HG03097 (cell line): ENCODE data around the gene MRPS21.
"Not testable (repeated sequence)": the region's sequence is repeated elsewhere in the genome, so short reads cannot be mapped to it uniquely, and the experiment has no call there.

ENCODE experiments used
- ATAC-seq: cut with Tn5 transposase; IDR thresholded peaks from one replicate; pipeline ENCODE4 v1.9.1; 2021; ENCODE audit not compliant: unreplicated experiment, low FRiP score

The MRPS21 gene

DNA sequence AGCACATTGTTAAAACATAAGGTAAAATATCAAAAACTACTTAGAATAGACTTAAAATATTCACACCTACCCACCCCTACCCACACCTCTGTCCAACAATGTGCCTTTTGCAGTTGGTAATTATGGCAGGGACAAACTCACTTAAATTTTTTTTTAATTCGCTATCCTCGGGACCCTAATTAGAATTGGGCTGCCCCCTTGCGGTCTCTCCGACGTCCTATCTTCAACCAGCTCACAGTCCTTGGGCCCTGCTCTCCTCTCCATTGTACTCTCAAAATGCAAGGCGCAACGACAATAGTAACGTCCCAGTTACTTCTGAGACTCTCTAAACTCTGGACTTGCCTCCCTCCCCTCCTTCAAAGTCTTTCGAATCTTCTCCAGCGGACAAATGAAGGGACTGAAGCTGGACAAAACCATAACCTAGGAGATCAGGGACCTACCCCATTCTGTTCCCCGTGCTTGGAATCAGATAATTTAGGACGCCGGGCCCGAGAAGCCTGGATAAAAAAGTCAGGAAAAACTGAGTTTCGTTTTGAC, 12.4 kb upstream of the MRPS21 start:
- no peak for ATAC-seq

DNA sequence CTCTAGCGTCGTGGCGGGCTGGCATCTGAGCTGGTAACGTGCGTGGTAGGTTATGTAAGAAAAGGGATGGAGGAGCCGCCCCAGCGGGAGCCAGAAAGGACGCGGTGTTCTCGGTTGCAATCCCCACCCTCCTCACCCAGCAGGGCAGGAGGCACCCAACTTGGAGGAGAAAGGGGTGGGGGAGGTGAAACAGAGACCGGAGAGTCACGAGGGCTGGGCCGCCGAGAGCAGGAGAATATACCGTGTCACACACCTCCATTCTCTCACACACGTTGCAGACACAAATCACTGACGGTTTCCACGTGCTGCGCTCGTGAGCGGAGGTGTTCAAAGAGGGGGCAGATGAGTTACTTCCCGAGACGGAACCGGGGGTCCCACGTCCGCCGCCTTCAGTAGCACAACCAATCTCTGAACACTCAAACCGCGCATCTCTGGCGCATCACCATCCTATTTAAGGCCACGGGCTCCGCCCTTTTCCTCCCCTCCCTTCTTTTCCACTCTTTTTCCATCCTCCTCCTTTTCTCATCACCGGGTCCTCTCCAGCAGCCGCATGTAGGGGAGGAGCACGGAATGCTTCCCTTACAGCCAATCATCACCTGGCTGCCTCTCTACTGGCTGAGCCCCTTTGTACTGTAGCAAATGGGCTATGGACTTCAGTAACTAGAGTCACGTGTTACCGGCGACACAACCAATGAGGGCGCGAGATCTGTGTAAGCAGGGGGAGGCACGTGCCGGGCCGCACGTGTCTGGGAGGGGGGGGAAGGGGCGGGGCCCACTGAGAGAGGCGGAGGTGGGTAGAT, 11.7 kb upstream of the MRPS21 start, which contains the start of gene CIART:
CIART (plus strand) TSS at position 797 of the 800 bp plus-strand sequence. CDS start 714 bp downstream, outside the sequence.
- ATAC-seq, result peak; percentile 89

DNA sequence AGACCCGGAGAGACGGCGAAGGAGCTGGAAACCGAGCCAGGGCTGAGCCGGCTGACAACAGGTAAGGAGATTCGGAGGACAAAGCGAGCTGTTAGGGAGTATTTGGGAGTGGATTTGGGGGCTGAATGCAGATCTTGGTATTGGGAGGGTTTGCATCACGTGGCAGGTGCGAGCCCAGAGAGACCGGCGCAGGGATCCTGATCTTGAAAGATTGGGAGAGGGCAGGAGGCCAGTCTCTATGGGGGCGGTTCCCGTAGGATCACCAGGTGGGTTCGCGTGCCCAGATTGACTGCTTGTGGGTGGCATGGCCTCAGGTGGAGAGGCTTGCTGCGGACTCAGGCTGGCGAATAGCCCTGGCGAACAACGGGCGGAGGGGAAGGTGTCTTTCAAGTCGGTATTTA, 11.1 kb upstream of the MRPS21 start:
- no peak for ATAC-seq

DNA sequence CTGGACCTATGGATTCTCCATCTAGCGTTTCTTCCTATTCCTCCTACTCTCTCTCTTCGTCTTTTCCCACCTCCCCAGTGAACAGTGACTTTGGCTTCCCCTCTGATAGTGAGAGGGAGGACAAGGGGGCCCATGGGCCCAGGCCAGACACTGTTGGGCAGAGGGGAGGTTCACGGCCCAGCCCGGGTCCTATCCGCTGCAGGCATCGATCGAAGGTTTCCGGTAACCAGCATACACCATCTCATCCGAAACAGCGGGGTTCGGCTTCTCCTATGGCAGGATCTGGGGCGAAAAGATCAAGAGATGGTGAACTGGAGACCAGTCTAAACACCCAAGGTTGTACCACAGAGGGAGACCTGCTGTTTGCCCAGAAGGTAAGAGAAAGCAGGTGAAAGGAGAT, 10.4 kb upstream of the MRPS21 start:
- no peak for ATAC-seq

DNA sequence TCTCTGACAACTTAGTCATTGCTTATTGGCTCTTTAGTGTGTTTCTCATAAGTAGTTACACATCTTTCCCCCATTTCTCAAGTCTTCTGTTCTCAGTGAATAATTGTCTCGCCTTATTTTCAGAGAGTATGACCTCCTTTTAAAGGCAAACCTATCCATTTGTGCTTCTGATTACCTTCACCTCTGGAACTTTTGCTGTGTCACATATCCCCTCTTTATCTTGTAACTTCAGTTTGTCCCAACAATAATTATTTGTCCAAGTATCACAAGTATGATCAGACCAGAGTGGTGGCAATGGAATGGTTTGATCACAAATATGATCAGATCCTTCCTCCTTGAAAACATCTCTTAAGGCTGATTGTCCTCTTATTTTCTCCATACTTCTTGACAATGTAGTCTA, 5.3 kb upstream of the MRPS21 start:
- no peak for ATAC-seq

DNA sequence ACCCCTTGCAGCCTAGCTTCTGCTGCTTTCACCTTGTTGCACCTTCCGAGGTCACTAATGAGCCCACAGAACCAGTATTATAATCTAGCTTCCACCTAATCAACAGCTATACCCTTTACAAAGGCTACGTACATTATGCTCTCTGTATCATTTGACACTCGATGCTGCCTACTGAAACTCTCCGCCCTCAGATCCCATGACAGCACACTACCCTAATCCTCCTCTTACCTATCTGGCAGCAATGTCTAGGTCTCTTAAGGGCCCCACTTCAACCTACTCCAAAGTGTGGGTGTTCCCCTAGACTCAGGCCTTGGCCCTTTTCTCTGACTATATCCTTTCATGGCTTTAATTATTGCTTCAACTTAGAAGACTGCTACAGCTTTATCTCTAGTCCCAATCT, 4.8 kb upstream of the MRPS21 start:
- ATAC-seq, result no peak

DNA sequence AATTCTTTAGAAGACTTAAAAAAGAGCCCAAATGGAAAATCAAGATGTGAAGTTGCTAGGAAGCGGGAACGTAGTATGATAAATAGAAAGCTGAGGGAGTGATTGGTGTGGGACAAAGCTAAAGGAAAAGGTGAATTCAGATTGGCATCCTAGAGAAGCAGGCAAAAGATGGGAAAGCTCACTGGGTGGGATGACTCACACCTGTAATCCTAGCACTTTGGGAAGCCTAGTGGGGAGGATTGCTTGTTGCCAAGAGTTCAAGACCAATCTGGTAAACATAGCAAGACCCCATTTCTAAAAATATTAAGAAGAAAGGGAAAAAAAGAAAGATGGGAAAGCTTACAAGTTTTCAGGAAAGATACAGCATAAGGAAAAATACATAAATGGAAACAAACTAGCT, 1.8 kb downstream of the MRPS21 start:
- no peak for ATAC-seq

DNA sequence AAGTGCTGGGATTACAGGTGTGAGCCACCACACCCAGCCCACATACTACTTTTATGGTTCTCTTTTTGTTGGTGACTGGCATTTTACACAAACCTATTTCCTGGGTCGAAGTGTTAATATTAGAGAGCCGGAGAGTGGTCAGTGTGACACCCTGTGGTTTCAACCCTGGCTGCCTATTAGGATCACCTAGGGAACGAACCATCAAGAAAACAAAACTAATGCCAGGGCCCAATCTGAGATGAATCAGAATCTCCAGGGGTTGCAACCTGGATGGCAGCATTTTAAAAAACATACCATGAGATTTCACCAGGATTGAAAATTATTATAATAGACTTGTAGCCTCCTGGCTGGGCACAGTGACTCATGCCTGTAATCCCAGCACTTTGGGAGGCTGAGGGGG, 6.1 kb downstream of the MRPS21 start:
- no peak for ATAC-seq

DNA sequence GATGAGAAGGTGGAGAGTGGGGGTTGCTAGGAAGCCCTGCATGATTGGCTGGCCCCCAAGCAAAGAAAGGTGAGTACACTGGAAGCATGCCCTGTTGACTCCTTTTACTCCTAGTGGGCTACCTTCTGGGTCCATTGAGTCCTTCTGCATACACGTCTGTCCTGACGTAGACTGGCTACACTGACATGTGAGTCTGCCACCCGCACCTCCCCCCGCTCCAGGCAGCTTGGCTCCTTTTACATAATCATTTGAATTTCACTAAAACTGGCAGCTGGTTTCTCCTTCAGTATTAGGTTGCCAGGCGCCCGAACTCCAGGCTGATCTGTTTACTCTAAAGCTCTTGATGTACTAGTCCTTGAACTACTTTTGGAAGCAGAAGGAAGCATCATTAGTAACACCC, 8.7 kb downstream of the MRPS21 start:
- ATAC-seq, result no peak

DNA sequence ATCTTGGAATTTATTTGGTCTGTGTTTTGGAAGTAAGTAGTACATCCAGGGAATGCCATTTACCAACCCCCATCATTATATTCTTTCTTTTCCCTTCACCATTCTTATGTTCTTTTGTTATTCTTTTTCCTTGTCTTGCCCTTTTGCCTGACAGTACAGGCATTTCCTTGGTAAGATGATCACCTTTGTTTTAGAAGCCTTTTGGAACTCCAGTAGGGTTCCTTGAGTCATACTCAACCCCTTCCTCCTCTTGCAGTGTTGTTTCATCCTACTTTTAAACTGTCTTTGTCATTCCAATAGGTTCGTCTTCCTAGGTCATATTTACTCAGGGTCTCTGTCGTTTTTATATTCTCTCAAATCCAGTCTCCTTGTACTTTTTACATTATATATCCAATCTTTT, 9.2 kb downstream of the MRPS21 start:
- ATAC-seq, result no peak

DNA sequence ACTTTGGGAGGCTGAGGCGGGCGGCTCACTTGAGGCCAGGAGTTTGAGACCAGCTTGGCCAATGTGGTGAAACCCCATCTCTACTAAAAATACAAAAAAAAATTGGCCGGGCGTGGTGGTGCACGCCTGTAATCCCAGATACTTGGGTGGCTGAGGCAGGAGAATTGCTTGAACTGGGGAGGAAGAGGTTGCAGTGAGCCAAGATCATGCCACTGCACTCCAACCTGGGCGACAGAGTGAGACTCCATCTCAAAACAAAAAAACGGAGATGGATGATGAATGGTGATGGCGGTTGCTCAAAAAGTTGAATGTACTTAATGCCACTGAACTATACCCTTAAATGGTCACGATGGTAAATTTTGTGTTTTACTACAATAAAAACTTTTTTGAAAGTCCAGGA, 14.9 kb downstream of the MRPS21 start:
- not testable (repeated sequence) for ATAC-seq

DNA sequence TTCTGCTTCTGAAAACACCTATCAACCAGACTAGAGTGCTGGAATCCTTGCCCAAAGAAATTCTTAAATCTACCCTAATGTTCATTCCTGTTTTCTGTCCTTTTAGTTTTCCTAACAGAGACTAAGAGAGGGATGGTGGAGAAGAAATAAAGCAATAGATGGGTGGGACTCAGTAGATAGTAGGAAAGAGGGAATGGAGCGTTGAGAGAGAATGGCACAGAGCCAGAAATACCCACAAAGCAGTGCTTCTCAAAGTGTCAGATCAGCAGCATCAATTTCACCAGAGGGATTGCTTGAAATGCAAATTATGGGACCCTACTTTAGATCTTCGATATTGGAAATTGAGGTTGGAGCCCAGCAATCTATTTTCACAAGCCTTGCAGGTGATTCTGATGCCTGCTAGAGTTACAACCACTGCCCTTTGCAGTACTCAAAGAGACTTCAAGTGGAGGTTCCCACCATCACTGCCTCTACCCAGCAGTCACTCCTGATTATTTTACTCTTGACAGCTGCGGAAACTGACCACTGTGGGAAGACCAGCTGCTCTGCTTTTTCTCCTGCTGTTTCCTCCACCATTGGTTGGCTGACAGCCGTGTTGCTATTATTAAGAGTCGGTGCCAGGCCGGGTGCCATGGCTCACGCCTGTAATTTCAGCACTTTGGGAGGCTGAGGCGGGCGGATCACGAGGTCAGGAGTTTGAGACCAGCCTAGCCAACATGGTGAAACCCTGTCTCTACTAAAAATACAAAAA, 16.3 kb downstream of the MRPS21 start:
- ATAC-seq, result no peak

DNA sequence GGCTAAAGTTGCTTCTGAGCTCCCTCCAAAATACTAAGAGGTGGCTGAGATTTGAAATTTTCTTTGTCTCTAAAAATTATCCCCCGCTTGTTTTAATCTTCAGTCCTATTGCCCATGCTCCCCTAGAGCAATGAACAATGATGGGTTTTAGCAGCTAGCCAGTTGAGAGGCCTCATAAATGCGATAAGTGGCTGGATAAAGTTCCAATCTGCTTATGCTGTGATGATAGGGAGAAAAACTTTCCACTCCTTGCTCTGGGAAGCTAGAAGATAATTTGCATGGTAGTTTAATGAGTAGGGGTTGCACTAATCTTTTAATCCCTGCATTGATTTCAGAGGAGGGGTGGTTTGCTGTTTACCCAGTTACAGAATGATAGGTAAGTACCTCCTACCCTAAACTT, 18.1 kb downstream of the MRPS21 start:
- ATAC-seq, result no peak

DNA sequence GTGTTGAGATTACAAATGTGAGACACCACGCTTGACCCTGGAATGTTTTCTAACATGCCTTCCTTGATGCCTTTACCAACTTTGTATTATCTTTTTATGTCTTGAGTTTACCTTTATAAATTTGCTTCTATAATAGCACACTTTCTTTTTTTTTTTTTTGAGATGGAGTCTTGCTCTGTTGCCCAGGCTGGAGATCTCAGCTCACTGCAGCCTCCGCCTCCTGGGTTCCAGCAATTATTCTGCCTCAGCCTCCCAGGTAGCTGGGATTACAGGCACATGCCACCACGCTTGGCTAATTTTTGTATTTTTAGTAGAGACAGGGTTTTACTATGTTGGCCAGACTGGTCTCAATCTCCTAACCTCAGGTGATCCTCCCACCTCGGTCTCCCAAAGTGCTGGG, 21.0 kb downstream of the MRPS21 start:
- ATAC-seq, result not testable (repeated sequence)

DNA sequence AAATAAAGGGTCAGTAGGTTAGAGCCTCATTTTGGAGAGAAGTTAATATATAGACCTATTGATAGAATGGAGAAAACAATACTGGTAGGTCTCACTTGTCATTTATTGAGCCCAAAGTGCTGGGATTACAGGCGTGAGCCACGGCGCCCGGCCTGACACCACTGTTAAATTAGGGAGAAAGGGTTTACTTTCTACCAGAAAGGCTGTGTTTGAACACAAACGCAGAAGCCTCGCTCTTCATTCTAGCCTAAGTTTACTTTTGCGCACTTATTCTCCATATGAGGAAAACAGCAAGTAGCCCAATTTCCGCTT, 27.0 kb downstream of the MRPS21 start:
- ATAC-seq, result no peak

DNA sequence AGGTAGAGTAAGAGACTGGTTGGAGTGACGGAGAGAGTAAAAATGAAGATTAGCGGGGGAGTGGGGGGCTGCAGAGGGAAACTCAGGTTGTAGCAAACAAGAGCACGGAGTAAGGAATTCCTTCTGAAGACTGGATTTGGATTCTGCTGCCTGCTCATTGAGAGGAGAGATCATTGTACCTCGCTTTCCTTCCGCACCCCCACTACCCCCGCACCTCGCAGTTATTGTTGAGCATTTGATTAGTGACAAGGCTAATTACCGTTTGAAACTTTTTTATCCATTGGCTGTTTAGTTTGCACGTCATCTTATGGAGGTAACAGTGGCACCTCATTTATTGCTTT, 28.1 kb downstream of the MRPS21 start:
- ATAC-seq, result no peak

DNA sequence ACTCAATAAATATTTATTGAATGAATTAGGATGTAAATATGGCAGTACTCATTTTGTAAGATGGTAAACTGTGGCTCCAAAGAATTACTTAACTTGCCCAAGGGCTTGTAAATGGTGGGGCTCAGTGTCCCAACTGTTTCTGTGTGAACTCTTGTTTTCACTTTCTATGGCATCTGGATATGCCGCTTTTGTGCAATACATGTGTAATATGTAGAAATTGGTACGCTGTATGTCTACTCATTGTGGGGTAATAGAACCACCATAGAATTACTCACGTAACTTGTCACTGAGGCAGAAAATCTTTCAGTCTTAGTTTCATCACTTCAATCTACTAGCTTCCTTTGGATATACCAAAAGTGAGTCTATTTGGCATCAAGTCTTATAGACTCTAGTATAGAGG, 28.6 kb downstream of the MRPS21 start:
- ATAC-seq, result no peak

DNA sequence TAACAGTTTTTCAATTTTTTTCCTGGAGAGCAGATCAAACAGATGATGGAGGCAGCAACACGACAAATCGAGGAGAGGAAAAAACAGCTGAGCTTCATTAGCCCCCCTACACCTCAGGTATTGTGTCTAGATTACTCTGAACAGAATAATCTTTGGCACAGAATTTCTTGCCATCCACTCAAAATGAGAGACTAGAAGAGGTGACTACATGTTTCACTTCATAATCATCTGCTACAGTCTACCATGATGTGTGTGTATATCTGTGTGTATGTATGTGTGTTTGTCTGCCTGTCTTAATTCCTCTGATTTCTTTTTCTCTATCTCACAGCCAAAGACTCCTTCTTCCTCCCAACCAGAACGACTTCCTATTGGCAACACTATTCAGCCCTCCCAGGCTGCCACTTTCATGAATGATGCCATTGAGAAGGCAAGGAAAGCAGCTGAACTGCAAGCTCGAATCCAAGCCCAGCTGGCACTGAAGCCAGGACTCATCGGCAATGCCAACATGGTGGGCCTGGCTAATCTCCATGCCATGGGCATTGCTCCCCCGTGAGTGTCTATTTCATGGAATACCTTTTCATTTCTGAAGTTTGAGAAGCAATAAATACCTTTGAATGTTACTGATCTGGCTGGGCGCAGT, 39.1 kb downstream of the MRPS21 start:
- ATAC-seq, result no peak

DNA sequence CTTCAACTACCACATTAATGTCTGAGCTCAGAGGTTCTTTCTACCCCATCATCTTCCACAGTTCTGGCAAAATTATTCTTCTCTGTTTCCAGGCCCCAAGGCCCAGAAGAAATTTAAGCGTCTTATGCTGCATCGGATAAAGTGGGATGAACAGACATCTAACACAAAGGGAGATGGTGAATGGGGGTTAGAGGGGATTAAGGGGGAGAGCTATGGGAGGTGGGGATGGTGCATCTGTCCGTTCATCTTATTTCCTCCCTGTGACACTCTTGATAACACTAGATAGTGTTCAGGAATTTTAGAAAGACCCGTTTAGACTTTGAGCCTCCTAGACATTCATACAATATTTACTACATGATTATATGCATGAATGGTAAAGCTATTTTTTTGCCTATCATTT, 52.7 kb downstream of the MRPS21 start:
- ATAC-seq, result no peak

DNA sequence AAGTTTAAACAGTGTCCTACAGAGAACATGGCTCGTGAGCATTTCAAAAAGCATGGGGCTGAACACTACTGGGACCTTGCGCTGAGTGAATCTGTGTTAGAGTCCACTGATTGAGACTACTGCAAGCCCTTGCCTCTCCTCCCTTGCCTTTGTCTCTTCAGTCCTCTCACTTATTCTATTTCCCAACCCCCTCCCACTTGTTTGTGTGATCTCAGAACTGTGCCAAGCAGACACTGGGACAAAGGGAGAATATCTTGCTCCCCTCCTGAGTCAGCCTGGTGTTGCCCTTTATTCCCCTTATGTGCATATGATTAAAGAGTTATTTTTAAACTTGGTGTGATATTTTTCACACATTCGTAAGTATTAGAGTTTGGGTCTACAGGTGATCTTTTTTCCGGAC, 59.2 kb downstream of the MRPS21 start:
- no peak for ATAC-seq
